GM12801 (cell line): ENCODE data around the gene ZNF214.

ENCODE experiments used
- CTCF ChIP-seq: IDR thresholded peaks from one replicate; pipeline ENCODE4 v1.5.1; 2011; ENCODE audit warnings: control low read depth; ENCODE audit not compliant: insufficient read length; ENCODE audit errors: extremely low read depth

Gene ZNF214

GRCh38 chr11:7020183-7020917 is at the start of gene ZNF214, which contains the start of gene NLRP14:
Gene ZNF214, minus strand, starts transcription at chr11:7020346. Its CDS starts 17,511 bp downstream, at chr11:7002835.
Gene NLRP14, plus strand, starts transcription at chr11:7020479. Its CDS starts 18,108 bp downstream, at chr11:7038587.
- TF ChIP-seq CTCF: no peak

GRCh38 chr11:7062534-7062933 is 42.4 kb upstream of the ZNF214 start:
- no peak for TF ChIP-seq CTCF

- TF ChIP-seq CTCF: no peak
Observed at GRCh38 chr11:7060868-7061267, 40.7 kb upstream of the ZNF214 start.

- no peak for TF ChIP-seq CTCF
Observed at GRCh38 chr11:7057641-7058040, 37.5 kb upstream of the ZNF214 start.

- TF ChIP-seq CTCF: no peak
Observed at GRCh38 chr11:7056828-7057513, 36.8 kb upstream of the ZNF214 start.

- TF ChIP-seq CTCF: no peak
Observed at GRCh38 chr11:7050191-7050590, 30.0 kb upstream of the ZNF214 start.

- no peak for TF ChIP-seq CTCF
Observed at GRCh38 chr11:7046474-7047175, 26.5 kb upstream of the ZNF214 start.
